Glomerular visceral epithelial cell (primary cell): ENCODE measurements around the gene OARD1.
"Not testable (repeated sequence)": the region's sequence is repeated elsewhere in the genome, so short reads cannot be mapped to it uniquely, and the experiment has no call there.

ENCODE experiments used
- DNase-seq: peaks from one replicate; pipeline ENCODE4 v3.0.0-alpha.2; 2016; ENCODE audit errors: extremely low spot score

OARD1 gene

DNA sequence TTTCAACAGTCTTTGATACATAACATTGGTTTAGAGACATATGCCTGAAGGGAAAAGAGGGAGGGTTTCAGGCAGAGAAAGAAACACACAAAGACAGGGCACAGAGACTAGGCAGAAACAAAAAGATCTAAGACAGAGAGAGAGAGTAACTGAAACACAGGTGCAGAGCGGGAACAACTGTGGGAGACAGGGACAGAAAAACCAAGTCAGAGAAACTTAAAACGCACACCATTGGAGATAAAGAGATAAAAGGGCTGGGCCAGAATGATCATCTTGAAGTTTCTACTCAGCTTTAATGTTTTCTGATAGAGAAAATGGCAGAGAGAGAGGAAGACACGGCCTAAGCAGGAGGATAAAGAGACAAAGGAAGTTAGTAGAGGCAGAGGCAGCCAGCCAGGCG lies 44.9 kb downstream of the OARD1 start:
- DNase-seq, result no peak

DNA sequence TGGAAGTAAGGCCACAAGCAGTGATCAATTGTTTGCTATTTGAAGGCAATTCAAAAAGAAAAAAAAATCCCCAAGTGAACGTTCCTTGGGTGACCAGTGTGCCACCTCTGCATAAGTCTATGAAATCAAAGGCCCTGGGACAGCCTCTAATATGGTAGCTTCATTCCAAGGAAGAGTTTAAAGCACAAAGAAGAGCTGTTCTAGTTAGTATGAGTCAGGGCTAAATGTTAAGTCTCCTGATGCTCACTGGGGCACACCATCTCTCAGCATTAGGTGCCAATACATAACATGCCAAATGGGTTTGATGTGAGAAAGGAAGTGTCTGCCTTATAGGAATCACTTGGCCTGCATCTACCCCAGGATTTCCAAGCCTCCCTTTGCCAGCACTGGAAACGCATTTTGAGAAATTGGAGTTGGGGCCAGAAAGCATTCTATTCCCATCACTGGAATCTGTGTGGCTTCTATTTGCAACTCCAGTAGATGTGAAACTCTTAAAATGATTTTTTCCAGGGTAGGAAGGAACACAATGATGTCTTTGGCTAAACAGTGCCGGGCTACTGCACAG lies 46.1 kb downstream of the OARD1 start:
- DNase-seq, result no peak

DNA sequence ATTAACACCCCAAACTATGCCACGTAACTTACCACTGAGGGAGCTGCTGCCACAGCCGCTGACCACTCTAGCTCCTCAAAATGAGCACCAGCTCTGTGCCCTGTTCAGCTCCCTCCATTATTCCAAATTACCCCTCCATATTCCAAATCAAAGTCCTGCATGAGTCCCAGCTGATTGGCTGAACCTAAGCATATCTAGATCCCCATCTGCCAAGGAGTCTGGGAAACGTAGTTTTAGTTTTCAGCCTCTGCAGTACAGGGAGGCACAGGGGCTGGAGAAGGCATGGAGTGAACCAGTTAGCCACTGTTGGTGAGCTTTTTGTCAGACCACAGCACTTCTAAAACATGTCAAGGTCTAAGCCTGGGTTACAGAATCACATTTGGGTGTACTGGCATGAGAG lies 49.0 kb downstream of the OARD1 start:
- DNase-seq, result no peak

DNA sequence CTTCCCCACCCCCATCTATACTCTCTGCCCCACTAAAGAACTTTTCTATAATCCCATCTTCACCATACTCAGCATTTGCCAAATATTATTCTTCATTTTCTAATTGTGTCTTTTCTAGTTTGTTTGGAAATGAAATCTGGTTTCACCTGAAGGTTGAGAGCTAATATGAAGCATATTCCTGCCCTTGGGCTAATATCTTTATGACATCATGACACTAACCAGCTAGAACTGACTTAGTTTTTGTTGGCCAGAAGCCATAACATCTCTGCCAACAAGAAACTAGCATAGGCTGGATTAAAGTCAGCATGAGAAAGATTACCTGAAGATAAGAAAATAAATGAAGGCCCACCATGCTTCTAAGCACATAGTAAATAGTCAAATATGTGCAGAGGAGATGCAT lies 49.9 kb downstream of the OARD1 start:
- DNase-seq, result peak; percentile 36

DNA sequence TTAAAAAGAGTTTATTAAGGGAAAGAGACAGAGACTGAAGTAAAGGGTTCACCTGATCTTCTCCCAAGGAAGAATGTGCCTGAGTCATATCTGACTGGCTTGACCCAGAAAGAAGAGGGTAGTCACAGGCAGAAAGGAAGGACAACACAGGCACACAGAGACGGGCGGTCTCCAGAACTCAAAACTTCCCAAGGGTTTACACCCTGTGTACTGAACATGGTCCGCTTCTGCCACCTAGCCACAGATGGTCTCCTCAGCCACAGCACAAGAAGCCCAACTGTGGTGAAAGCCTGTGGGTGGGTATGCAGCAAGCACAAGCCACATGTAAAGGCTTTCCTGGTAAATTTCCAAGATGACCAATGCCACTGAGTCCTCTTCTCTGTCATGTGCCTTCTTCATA lies 50.3 kb downstream of the OARD1 start:
- DNase-seq, result peak; percentile 69

DNA sequence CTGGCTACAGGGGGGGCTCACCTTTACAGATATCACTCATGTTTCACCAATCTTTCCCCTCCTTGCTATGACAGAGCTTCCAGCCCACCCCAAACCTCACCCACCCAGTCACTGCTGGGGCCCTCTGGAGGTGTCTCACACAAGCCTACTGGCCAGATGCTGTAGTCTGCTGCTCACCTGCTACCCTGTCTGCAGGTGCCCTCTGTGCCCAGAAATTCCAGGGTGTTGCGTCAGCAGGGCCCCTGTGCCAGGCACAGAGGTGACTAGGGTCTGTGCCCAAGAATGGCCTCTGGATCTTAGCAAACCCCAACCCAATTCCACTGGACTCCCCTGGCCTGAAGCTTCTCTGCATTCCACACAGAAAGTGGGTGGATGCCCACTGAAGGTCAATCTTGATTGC lies 54.5 kb downstream of the OARD1 start:
- DNase-seq, result no peak

DNA sequence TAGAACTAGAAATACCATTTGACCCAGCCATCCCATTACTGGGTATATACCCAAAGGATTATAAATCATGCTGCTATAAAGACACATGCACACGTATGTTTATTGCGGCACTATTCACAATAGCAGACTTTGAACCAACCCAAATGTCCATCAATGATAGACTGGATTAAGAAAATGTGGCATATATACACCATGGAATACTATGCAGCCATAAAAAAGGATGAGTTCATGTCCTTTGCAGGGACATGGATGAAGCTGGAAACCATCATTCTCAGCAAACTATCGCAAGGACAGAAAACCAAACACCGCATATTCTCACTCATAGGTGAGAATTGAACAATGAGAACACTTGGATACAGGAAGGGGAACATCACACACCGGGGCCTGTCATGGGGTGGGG lies 56.3 kb downstream of the OARD1 start:
- DNase-seq, result not testable (repeated sequence)

DNA sequence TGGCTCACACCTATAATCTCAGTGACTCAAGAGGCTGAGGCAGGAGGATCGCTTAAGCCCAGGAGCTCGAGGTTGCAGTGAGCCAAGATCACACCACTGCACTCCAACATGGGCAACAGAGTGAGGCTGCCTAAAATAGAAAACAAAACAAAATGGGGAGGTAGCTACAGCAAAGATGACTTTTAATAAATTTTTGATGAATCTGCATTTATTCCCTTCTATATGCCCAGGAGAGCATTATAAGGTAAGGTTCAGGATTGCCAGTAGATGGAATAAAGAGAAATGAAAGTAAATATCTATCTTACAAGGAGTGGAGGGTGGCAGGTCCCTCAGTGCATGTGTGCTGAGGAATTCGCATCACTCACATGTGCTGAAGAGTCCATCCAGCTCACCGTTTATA lies 57.4 kb downstream of the OARD1 start:
- no peak for DNase-seq
